Limb (tissue), 2 donors: ENCODE data around the gene RAC3.

Source experiments
- DNase-seq, 2 donors: peaks; one replicate each; pipeline ENCODE4 v3.0.0-alpha.2; 2016; ENCODE audit errors: extremely low spot score in 2 of 2

The RAC3 gene

GRCh38 chr17:82039695-82040299 is 8.3 kb downstream of the RAC3 start:
- DNase-seq = no peak

GRCh38 chr17:82041144-82041814 is 9.8 kb downstream of the RAC3 start:
- DNase-seq = no peak

DNA sequence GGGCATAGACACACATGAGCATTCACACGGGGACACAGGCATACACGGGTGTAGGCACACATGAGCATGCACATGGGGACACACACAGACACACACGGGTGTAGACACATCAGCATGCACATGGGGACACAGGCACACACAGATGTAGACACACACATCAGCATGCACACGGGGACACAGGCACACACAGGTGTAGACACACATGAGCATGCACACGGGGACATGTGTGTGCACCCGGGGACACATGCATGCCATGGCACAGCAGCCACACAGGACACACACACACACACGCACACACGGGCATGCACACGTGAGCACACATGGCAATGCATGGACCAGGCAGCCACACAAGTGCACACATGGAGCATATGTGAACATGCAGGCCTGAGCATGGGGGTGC is 11.2 kb downstream of the RAC3 start:
- DNase-seq = no peak

GRCh38 chr17:82043507-82043906 is 12.0 kb downstream of the RAC3 start:
- no peak for DNase-seq

GRCh38 chr17:82045936-82046484 is 14.5 kb downstream of the RAC3 start:
- no peak for DNase-seq

DNA sequence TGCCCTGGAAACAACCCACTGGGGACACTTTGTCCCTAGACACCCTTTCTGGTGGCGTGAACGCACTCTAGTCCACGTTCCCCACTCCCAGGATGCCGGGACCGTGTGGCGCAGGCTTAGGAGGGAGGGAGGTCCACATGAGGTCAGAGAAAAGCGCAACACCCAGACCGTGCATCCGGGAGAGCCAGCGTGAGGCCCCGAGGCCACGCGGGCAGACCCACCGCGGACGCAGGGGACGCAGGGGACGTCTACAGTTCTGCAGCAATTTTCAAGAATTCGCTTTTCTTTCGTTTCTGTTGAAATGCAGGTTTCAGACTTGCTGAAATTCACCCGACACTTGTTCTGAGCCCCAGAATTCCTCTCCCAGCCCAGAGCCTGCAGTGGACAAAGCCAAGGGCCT is 15.4 kb downstream of the RAC3 start:
- DNase-seq = no peak

- no peak for DNase-seq
Measured at GRCh38 chr17:82047379-82047778, 15.9 kb downstream of the RAC3 start.

- DNase-seq = no peak
Measured at GRCh38 chr17:82047914-82048570, 16.6 kb downstream of the RAC3 start.

- DNase-seq = no peak
Measured at GRCh38 chr17:82048571-82048971, 17.1 kb downstream of the RAC3 start.

DNA sequence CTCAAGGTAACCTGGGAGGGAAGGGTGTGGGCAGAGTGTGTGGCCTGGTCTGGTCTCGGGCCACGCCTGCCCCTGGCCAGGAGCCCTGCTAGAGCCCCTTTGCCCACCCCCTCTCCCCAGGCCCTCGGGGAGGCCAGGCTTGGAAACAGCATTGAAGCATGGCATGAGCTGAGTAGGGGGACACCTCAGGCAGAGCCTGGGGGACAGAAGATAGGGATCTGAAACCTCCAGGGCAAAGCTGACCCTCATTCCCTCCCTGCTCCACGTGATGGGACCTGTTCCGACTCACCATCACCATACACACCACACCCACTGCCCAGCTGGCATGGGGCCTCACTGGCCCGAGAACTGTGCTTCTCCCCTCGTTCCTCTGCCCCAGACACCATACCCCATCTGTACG is 17.6 kb downstream of the RAC3 start:
- no peak for DNase-seq

DNA sequence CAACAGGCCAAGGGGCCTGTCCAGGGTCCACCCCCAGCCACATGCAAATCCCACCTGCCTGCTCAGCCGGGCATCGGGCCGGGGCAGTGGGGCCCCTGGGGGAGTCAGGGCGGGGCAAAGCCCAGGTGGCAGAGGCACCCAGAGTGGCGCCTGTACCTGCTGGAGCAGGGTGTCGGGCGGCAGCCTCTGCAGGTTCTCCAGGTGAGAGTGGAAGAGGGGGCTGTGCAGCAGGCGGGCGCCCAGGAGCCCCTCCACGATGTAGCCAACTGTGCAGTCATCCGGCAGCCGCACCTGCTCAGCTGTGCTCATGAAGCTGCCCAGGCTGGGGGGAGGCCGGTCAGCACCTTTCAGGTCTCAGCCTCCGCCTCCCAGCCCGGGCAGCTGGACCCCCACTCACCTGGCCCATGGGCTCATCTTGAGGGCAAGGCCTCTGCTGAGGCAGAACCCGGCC is 18.1 kb downstream of the RAC3 start:
- no peak for DNase-seq

DNA sequence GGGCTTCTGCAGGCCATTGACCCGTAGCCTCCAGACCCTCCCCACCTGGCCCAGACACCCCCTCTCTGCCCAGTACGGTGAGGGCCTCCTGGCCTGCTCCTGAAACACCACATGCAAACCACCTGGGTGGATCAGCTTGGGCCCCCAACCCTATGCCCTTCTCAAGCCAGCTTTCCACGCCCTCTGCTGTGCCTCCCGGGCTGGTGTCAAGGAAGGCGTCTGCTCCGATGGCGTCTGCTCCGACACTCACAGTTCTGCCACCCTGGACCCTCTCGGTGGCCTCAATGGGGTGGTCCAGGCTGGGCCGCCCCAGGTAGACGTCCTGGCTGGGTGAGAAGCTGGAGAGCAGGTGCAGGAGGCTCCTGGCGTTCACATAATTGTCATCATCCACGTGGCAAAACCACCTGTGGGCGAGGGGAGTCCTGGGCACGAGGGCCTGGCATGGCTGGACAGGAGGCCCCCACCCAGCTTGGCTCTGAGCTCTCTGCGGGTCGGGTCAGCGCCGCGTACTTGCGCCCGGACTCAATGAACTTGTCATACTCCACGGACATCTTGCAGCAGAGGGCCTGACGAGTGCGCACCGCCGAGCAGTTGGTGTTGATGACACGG is 18.8 kb downstream of the RAC3 start:
- no peak for DNase-seq

- no peak for DNase-seq
Measured at GRCh38 chr17:82050761-82051641, 19.5 kb downstream of the RAC3 start.

GRCh38 chr17:82051776-82052637 is 20.5 kb downstream of the RAC3 start, which contains the start of the genes GPS1 and RFNG:
GPS1 (plus strand) TSS chr17:82051898; CDS start chr17:82051932, 34 bp downstream.
RFNG (minus strand) TSS chr17:82051811; CDS start chr17:82051766, 45 bp downstream.
- DNase-seq = peak; percentile 57 to 87

GRCh38 chr17:82052638-82053059 is 21.2 kb downstream of the RAC3 start:
- DNase-seq = no peak

GRCh38 chr17:82053130-82053529 is 21.7 kb downstream of the RAC3 start:
- no peak for DNase-seq

DNA sequence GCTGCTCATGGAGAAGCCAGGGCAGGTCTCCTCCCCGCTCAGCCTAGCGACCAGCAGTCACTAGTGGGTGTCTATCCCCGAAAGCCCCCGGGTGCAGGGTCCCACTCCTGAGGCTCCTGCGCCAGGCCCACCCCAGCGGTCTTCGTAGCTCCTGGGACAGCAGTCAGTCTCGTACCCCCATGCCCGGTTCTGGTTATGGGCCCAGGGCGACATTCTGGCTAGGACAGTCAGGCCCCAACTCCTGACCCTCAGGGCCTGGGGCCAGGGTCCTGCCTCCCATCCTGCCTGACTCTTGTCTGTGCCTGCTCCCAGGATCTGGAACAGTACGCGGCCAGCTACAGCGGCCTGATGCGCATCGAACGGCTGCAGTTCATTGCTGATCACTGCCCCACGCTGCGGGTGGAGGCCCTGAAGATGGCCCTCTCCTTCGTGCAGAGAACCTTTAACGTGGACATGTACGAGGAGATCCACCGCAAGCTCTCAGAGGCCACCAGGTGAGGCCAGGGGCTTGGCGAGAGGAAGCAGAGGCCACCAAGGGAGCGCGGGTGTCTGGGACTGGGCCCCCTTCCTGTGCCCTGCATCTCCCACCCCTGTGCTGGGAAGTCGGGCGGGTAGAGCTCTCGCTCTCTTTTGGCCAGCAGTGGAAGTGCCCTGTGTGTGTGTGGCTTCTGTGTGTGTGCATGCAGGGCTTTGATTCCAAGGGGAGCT is 22.2 kb downstream of the RAC3 start:
- DNase-seq = no peak

DNA sequence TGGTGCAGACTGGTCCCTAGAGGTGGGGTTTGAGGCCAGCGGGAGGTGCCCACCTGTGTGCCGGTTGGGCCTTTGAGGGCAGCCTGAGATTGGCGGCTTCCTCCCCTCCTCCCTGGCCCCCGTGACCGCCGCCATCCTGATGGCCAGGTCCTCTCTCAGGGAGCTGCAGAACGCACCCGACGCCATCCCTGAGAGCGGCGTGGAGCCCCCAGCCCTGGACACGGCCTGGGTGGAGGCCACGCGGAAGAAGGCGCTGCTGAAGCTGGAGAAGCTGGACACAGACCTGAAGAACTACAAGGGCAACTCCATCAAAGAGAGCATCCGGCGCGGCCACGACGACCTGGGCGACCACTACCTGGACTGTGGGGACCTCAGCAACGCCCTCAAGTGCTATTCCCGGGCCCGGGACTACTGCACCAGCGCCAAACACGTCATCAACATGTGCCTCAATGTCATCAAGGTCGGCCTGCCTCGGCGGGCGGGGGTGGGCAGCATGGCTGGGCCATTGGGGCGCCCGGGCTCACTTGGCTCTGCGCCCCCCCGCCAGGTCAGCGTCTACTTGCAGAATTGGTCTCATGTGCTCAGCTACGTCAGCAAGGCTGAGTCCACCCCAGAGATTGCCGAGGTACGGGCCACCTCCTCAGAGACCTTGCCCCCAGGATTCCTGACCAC is 23.0 kb downstream of the RAC3 start:
- no peak for DNase-seq
